Measurements from ENCODE around the gene GSK3A.

DNA sequence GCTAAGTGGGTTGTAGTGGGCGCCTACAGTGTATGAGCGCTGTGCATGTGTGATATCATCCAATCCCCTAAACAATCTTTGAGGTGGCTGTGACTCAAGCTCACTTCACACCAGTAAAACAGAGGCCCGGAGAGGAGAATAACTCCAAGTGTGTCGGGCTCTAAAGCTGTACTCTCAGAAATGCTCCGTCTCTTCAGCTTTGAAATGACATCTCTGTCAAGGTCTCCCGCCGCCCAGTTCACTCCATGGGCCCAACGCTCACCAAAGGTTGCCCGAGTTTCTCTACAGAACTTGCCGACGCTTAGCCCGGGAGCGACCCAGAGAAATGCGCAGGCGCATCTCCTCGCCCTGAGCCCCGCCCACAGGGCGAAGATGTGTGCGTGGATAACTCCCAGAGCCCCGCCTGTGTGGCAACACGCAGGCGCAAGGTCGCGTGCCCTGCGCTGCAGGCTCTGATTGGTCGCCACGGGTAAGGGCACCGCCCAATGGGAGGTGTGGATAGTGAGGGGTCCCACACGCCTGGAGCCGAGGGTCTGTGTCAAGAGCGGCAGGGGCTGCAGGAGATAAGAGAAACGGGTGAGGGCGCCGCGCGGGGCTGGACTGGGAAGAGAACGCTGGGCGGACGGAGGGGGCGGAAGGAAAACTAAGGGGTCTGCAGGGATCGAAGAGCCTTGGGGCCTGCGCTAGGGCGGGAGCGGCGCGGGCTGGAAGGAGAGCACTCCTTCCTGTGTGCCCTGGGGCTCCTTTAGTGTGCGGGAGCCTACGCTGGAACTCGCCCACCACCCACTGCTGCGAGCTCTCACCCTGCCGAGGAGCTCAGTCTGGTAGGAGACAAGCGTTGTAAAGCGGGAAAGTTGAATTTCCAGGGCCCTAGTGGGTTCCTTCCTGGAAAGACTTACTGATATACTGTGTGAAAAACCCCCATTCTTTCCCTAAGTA, 22.3 kb downstream of the GSK3A start, which contains the start of gene ZNF526:
- TF ChIP-seq EZH2 (IDR thresholded peaks at IDR 0.05; ENCODE audit: low read depth, unreplicated experiment): no peak
- TF ChIP-seq, protein P1, sequence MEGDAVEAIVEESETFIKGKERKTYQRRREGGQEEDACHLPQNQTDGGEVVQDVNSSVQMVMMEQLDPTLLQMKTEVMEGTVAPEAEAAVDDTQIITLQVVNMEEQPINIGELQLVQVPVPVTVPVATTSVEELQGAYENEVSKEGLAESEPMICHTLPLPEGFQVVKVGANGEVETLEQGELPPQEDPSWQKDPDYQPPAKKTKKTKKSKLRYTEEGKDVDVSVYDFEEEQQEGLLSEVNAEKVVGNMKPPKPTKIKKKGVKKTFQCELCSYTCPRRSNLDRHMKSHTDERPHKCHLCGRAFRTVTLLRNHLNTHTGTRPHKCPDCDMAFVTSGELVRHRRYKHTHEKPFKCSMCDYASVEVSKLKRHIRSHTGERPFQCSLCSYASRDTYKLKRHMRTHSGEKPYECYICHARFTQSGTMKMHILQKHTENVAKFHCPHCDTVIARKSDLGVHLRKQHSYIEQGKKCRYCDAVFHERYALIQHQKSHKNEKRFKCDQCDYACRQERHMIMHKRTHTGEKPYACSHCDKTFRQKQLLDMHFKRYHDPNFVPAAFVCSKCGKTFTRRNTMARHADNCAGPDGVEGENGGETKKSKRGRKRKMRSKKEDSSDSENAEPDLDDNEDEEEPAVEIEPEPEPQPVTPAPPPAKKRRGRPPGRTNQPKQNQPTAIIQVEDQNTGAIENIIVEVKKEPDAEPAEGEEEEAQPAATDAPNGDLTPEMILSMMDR (conservative IDR thresholded peaks at IDR 0.05; ENCODE audit: low read depth in 2 of 2): no peak; a peak in 1 of 4 replicates
- no peak for TF ChIP-seq STAT1 (IDR thresholded peaks at IDR 0.05; ENCODE audit: unreplicated experiment)
- no peak for TF ChIP-seq JUNB (IDR thresholded peaks at IDR 0.05; ENCODE audit: unreplicated experiment)
- TF ChIP-seq POLR2AphosphoS5 (IDR thresholded peaks at IDR 0.05; ENCODE audit: low read depth): peak; percentile 95
- TF ChIP-seq, protein P2, sequence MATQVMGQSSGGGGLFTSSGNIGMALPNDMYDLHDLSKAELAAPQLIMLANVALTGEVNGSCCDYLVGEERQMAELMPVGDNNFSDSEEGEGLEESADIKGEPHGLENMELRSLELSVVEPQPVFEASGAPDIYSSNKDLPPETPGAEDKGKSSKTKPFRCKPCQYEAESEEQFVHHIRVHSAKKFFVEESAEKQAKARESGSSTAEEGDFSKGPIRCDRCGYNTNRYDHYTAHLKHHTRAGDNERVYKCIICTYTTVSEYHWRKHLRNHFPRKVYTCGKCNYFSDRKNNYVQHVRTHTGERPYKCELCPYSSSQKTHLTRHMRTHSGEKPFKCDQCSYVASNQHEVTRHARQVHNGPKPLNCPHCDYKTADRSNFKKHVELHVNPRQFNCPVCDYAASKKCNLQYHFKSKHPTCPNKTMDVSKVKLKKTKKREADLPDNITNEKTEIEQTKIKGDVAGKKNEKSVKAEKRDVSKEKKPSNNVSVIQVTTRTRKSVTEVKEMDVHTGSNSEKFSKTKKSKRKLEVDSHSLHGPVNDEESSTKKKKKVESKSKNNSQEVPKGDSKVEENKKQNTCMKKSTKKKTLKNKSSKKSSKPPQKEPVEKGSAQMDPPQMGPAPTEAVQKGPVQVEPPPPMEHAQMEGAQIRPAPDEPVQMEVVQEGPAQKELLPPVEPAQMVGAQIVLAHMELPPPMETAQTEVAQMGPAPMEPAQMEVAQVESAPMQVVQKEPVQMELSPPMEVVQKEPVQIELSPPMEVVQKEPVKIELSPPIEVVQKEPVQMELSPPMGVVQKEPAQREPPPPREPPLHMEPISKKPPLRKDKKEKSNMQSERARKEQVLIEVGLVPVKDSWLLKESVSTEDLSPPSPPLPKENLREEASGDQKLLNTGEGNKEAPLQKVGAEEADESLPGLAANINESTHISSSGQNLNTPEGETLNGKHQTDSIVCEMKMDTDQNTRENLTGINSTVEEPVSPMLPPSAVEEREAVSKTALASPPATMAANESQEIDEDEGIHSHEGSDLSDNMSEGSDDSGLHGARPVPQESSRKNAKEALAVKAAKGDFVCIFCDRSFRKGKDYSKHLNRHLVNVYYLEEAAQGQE (IDR thresholded peaks at IDR 0.05; ENCODE audit: unreplicated experiment): no peak
- TF ChIP-seq, protein P3, sequence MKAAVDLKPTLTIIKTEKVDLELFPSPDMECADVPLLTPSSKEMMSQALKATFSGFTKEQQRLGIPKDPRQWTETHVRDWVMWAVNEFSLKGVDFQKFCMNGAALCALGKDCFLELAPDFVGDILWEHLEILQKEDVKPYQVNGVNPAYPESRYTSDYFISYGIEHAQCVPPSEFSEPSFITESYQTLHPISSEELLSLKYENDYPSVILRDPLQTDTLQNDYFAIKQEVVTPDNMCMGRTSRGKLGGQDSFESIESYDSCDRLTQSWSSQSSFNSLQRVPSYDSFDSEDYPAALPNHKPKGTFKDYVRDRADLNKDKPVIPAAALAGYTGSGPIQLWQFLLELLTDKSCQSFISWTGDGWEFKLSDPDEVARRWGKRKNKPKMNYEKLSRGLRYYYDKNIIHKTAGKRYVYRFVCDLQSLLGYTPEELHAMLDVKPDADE (IDR thresholded peaks at IDR 0.05): no peak; the same call in 1 of the 2 replicates
